ENCODE data around the gene LYZL4.

- TF ChIP-seq CTCF (IDR thresholded peaks at IDR 0.05; ENCODE audit: insufficient read depth, low read length, poor library complexity, severe bottlenecking) (peak; percentile 92), EZH2phosphoT487 (conservative IDR thresholded peaks at IDR 0.05; ENCODE audit: low read length) (no peak)
These were observed 33.5 kb upstream of the LYZL4 start for GRCh38 chr3:42443819-42444436.

Data from SU-DHL-6 (cell line).